ENCODE data around the gene EFNA2. TPM values are rescaled to one million over a fixed set of nuclear protein-coding genes. Genes with fewer than 3 reads are reported as not detected.
"Not testable (repeated sequence)": the region's sequence is repeated elsewhere in the genome, so short reads cannot be mapped to it uniquely, and the experiment has no call there.

Gene EFNA2
- total and polyA plus RNA-seq, 2 experiments from 2014 or later, result 2.7 to 10.3 TPM

DNA sequence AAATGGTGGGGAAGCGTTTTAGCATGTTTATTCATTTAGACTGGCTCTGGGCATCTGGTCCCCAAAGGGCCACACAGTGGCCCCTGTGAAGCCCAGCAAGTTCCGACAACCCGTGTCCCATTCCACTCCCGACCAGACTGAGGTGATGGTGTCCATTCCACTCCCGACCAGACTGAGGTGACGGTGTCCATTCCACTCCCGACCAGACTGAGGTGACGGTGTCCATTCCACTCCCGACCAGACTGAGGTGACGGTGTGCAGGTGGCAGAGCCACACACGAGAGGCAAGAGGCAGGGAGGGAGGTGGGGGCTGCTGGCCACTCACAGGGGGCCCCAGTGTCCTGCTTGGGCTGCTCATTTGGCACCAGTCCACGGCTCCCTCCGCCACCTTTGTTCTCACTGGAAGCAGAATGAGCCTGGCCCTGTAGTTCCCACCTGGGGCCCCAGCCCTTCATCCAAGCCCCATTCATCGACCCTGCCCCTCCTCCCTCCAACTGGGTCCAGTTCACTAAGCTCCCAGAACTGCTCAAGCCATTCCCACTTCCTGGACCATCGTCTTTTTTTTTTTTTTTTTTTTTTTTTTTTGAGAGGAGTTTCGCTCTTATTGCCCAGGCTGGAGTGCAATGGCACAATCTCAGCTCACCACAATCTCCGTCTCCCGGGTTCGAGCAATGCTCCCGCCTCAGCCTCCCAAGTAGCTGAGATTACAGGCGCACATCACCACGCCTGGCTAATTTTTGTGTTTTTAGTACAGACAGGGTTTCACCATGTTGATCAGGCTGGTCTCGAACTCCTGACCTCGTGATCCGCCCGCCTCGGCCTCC is 39.2 kb upstream of the EFNA2 start:
- not testable (repeated sequence) for ATAC-seq; H2AFZ ChIP-seq; H3K9me2 ChIP-seq (ENCODE audit: insufficient read depth); H3K4me1 ChIP-seq (ENCODE audit: insufficient read depth); H4K20me1 ChIP-seq (replicated peaks; ENCODE audit: insufficient read depth); H3K27ac ChIP-seq (ENCODE audit: low read depth); H3K27me3 ChIP-seq (ENCODE audit: insufficient read depth); H3K4me2 ChIP-seq; H3K9me3 Mint-ChIP-seq; H3K27ac Mint-ChIP-seq; H3K4me3 Mint-ChIP-seq; H3K36me3 ChIP-seq (ENCODE audit: insufficient read depth); DNase-seq (ENCODE audit: low spot score); H3K4me1 Mint-ChIP-seq; H3K4me3 ChIP-seq
- Histone ChIP-seq H3F3A (replicated peaks; ENCODE audit: low read depth) (peaks cover 13% of the 10 kb centered on the region), H3K79me2 (replicated peaks; ENCODE audit: insufficient read depth) (peaks cover 17% of the 10 kb centered on the region)
- H3K27me3 Mint-ChIP-seq (ENCODE audit: insufficient read depth, low read depth, poor library complexity), result peaks cover 13% of the 10 kb centered on the region
- peaks cover 13% of the 10 kb centered on the region; the same call in 2 of the 3 replicates for H3K36me3 Mint-ChIP-seq (ENCODE audit: low read depth)

DNA sequence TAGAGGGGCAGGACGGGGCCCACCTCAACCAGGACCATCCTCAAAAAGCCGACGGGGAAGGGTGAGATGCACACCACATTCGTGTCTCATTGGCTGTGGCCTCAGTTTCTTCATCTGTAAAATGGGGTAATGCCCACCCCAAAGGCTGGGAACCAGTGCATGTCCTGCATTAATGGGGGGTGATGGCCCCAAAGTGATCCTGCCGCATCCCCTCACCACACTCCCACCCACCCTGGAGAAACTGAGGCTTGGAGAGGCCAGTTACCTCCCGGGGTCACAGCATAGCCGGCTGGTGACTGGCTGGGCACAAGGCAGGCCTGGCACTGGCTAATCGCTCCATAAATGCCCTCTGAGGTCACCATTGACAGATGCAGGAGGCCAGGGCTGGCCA is 37.9 kb upstream of the EFNA2 start:
- Histone ChIP-seq H3F3A (replicated peaks; ENCODE audit: low read depth) (peaks cover 13% of the 10 kb centered on the region), H2AFZ (no peak overlapping the region), H3K27ac (ENCODE audit: low read depth) (no peak overlapping the region), H3K27me3 (ENCODE audit: insufficient read depth) (no peaks in the 10 kb centered on the region), H3K79me2 (replicated peaks; ENCODE audit: insufficient read depth) (peaks cover 28% of the 10 kb centered on the region), H3K4me1 (ENCODE audit: insufficient read depth) (peaks cover 3% of the 10 kb centered on the region; the same call in 1 of the 2 replicates), H4K20me1 (replicated peaks; ENCODE audit: insufficient read depth) (peaks cover 14% of the 10 kb centered on the region), H3K4me2 (peak overlapping the region; percentile 74), H3K36me3 (ENCODE audit: insufficient read depth) (no peaks in the 10 kb centered on the region), H3K4me3 (peak overlapping the region; percentile 84), H3K9me2 (ENCODE audit: insufficient read depth) (no peaks in the 10 kb centered on the region)
- ATAC-seq, result no peak
- peaks cover 5% of the 10 kb centered on the region; the same call in 2 of the 3 replicates for H3K4me1 Mint-ChIP-seq
- DNase-seq (ENCODE audit: low spot score), result no peak
- no peaks in the 10 kb centered on the region; the same call in 2 of the 3 replicates for H3K9me3 Mint-ChIP-seq
- H3K4me3 Mint-ChIP-seq, result peak overlapping the region; percentile 39
- H3K27me3 Mint-ChIP-seq (ENCODE audit: insufficient read depth, low read depth, poor library complexity), result peaks cover 17% of the 10 kb centered on the region
- H3K27ac Mint-ChIP-seq, result no peak overlapping the region
- TF ChIP-seq, protein P1, sequence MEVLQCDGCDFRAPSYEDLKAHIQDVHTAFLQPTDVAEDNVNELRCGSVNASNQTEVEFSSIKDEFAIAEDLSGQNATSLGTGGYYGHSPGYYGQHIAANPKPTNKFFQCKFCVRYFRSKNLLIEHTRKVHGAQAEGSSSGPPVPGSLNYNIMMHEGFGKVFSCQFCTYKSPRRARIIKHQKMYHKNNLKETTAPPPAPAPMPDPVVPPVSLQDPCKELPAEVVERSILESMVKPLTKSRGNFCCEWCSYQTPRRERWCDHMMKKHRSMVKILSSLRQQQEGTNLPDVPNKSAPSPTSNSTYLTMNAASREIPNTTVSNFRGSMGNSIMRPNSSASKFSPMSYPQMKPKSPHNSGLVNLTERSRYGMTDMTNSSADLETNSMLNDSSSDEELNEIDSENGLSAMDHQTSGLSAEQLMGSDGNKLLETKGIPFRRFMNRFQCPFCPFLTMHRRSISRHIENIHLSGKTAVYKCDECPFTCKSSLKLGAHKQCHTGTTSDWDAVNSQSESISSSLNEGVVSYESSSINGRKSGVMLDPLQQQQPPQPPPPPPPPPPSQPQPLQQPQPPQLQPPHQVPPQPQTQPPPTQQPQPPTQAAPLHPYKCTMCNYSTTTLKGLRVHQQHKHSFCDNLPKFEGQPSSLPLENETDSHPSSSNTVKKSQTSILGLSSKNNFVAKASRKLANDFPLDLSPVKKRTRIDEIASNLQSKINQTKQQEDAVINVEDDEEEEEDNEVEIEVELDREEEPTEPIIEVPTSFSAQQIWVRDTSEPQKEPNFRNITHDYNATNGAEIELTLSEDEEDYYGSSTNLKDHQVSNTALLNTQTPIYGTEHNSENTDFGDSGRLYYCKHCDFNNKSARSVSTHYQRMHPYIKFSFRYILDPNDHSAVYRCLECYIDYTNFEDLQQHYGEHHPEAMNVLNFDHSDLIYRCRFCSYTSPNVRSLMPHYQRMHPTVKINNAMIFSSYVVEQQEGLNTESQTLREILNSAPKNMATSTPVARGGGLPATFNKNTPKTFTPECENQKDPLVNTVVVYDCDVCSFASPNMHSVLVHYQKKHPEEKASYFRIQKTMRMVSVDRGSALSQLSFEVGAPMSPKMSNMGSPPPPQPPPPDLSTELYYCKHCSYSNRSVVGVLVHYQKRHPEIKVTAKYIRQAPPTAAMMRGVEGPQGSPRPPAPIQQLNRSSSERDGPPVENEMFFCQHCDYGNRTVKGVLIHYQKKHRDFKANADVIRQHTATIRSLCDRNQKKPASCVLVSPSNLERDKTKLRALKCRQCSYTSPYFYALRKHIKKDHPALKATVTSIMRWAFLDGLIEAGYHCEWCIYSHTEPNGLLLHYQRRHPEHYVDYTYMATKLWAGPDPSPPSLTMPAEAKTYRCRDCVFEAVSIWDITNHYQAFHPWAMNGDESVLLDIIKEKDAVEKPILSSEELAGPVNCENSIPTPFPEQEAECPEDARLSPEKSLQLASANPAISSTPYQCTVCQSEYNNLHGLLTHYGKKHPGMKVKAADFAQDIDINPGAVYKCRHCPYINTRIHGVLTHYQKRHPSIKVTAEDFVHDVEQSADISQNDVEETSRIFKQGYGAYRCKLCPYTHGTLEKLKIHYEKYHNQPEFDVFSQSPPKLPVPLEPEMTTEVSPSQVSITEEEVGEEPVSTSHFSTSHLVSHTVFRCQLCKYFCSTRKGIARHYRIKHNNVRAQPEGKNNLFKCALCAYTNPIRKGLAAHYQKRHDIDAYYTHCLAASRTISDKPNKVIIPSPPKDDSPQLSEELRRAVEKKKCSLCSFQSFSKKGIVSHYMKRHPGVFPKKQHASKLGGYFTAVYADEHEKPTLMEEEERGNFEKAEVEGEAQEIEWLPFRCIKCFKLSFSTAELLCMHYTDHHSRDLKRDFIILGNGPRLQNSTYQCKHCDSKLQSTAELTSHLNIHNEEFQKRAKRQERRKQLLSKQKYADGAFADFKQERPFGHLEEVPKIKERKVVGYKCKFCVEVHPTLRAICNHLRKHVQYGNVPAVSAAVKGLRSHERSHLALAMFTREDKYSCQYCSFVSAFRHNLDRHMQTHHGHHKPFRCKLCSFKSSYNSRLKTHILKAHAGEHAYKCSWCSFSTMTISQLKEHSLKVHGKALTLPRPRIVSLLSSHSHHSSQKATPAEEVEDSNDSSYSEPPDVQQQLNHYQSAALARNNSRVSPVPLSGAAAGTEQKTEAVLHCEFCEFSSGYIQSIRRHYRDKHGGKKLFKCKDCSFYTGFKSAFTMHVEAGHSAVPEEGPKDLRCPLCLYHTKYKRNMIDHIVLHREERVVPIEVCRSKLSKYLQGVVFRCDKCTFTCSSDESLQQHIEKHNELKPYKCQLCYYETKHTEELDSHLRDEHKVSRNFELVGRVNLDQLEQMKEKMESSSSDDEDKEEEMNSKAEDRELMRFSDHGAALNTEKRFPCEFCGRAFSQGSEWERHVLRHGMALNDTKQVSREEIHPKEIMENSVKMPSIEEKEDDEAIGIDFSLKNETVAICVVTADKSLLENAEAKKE (CRISPR knock-in tag; IDR thresholded peaks at IDR 0.05), result no peak
- no peak for TF ChIP-seq STAT1 (IDR thresholded peaks at IDR 0.05; ENCODE audit: unreplicated experiment)
- no peak for TF ChIP-seq EZH2phosphoT487 (IDR thresholded peaks at IDR 0.05; ENCODE audit: unreplicated experiment)
- no peak for TF ChIP-seq ZNF331 (CRISPR knock-in tag; IDR thresholded peaks at IDR 0.05; ENCODE audit: low read depth)
- TF ChIP-seq ZNF114 (CRISPR knock-in tag; IDR thresholded peaks at IDR 0.05), result no peak
- peaks cover 23% of the 10 kb centered on the region; the same call in 2 of the 3 replicates for H3K36me3 Mint-ChIP-seq (ENCODE audit: low read depth)

Measured in GM23338 (cell line).